GM10266 (cell line): Measurements from ENCODE around the gene WFIKKN2.

Experiments
- DNase-seq: peaks from one replicate; pipeline ENCODE4 v3.0.0; 2012; ENCODE audit errors: extremely low spot score
- CTCF ChIP-seq: IDR thresholded peaks from 2 replicates; pipeline ENCODE4 v1.5.1; 2012; ENCODE audit warnings: mild to moderate bottlenecking, low read depth; ENCODE audit not compliant: control insufficient read depth, insufficient read depth; ENCODE audit errors: missing control alignments

The WFIKKN2 gene

GRCh38 chr17:50831471-50831928 lies 3.9 kb upstream of the WFIKKN2 start:
- TF ChIP-seq CTCF = no peak
- DNase-seq = no peak

- DNase-seq = no peak
- no peak for TF ChIP-seq CTCF
These were observed 3.0 kb upstream of the WFIKKN2 start for GRCh38 chr17:50832267-50832863.

GRCh38 chr17:50832864-50833381 lies 2.5 kb upstream of the WFIKKN2 start:
- TF ChIP-seq CTCF = no peak
- no peak for DNase-seq

- DNase-seq = no peak
- no peak for TF ChIP-seq CTCF
These were observed 1.6 kb upstream of the WFIKKN2 start for GRCh38 chr17:50833510-50834428.

GRCh38 chr17:50834429-50835300 lies 721 bp upstream of the WFIKKN2 start:
- DNase-seq = no peak
- no peak for TF ChIP-seq CTCF

GRCh38 chr17:50836826-50837225 lies 1.4 kb downstream of the WFIKKN2 start:
- DNase-seq = no peak
- no peak for TF ChIP-seq CTCF
